Germinal center (tissue), 1 donor: ENCODE results near the gene ZMYND8.
"Not testable (repeated sequence)": the region's sequence is repeated elsewhere in the genome, so short reads cannot be mapped to it uniquely, and the experiment has no call there.

ENCODE experiments used
- DNase-seq: peaks from one replicate; pipeline ENCODE4 v3.0.0; 2012; ENCODE audit warnings: mixed read lengths, low spot score

ZMYND8 gene

GRCh38 chr20:47370850-47371782, 14.6 kb upstream of the ZMYND8 start:
- no peak for DNase-seq

GRCh38 chr20:47370214-47370613, 13.7 kb upstream of the ZMYND8 start:
- no peak for DNase-seq

GRCh38 chr20:47368301-47368700, 11.8 kb upstream of the ZMYND8 start:
- no peak for DNase-seq

GRCh38 chr20:47366301-47366700, 9.8 kb upstream of the ZMYND8 start:
- DNase-seq, result not testable (repeated sequence)

- DNase-seq, result no peak
Measured at GRCh38 chr20:47365023-47365764, 8.7 kb upstream of the ZMYND8 start.

- no peak for DNase-seq
Measured at GRCh38 chr20:47362361-47363219, 6.1 kb upstream of the ZMYND8 start.

GRCh38 chr20:47361057-47361915, 4.8 kb upstream of the ZMYND8 start:
- DNase-seq, result no peak

GRCh38 chr20:47360297-47361056, 4.0 kb upstream of the ZMYND8 start:
- no peak for DNase-seq

GRCh38 chr20:47359530-47360296, 3.2 kb upstream of the ZMYND8 start:
- DNase-seq, result no peak

GRCh38 chr20:47358672-47359529, 2.4 kb upstream of the ZMYND8 start:
- DNase-seq, result no peak

- no peak for DNase-seq
Measured at GRCh38 chr20:47358039-47358671, 1.7 kb upstream of the ZMYND8 start.

- DNase-seq, result peak; percentile 52
Measured at GRCh38 chr20:47357296-47358038, 968 bp upstream of the ZMYND8 start.

- DNase-seq, result no peak
Measured at GRCh38 chr20:47356220-47356525, 326 bp downstream of the ZMYND8 start.

GRCh38 chr20:47355489-47356219, 845 bp downstream of the ZMYND8 start:
- no peak for DNase-seq

- DNase-seq, result no peak
Measured at GRCh38 chr20:47354714-47355488, 1.6 kb downstream of the ZMYND8 start.

GRCh38 chr20:47354464-47354713, 2.1 kb downstream of the ZMYND8 start:
- DNase-seq, result no peak
